ENCODE data around the gene SPINK8. TPM values are rescaled to one million over a fixed set of nuclear protein-coding genes. Genes with fewer than 3 reads are reported as not detected.

SPINK8 gene
- total and polyA plus RNA-seq, 2 donors (not counting 1 experiment from before 2014, with no cell fraction given): not detected

- H3K4me2 ChIP-seq (replicated peaks; ENCODE audit: low read depth, low read length, poor library complexity, severe bottlenecking): no peak overlapping the region
- peaks cover 0 to 33% (median 9%) of the 10 kb centered on the region in 4 experiments for H3K27me3 ChIP-seq (replicated peaks in 1 of 4; ENCODE audit: control extremely low read depth in 1 of 4, control insufficient read depth in 3 of 4, insufficient read depth in 4 of 4, low read length in 3 of 4)
- Mint-ChIP-seq H3K27me3 (peaks cover 44% of the 10 kb centered on the region), H3K4me3 (no peak overlapping the region), H3K4me1 (no peaks in the 10 kb centered on the region), H3K9me3 (ENCODE audit: insufficient read depth) (no peaks in the 10 kb centered on the region), H3K27ac (no peak overlapping the region)
- H4K20me1 ChIP-seq (ENCODE audit: control insufficient read depth, insufficient read depth, low read length, poor library complexity, severe bottlenecking): no peaks in the 10 kb centered on the region
- intact Hi-C loops (cut with micrococcal nuclease): no loop called here
- no peak overlapping the region for H3K9ac ChIP-seq (ENCODE audit: low read length)
- no peaks in the 10 kb centered on the region for H3K79me2 ChIP-seq (ENCODE audit: control insufficient read depth, insufficient read depth, low read length)
- H3K36me3 ChIP-seq (replicated peaks in 1 of 2; ENCODE audit: control extremely low read depth in 1 of 2, control insufficient read depth in 1 of 2, extremely low read depth in 1 of 2, insufficient read depth in 2 of 2, low read length in 1 of 2): no peaks in the 10 kb centered on the region
- H3K27ac ChIP-seq (ENCODE audit: low read length in 2 of 2): no peak overlapping the region
- DNase-seq: no peak
- H3K4me3 ChIP-seq (ENCODE audit: control extremely low read depth in 1 of 5, extremely low read depth in 1 of 5, insufficient read depth in 1 of 5, low read depth in 2 of 5, low read length in 4 of 5): no peak overlapping the region
- TF ChIP-seq CTCF (IDR thresholded peaks at IDR 0.05) (no peak), EZH2 (IDR thresholded peaks at IDR 0.05; ENCODE audit: borderline replicate concordance, insufficient read depth, low read depth, low read length, poor library complexity, severe bottlenecking) (no peak)
- peaks cover 0 to 17% (median 9%) of the 10 kb centered on the region in 3 donors for H3K9me3 ChIP-seq (ENCODE audit: control extremely low read depth in 1 of 3, control insufficient read depth in 2 of 3, insufficient read depth in 1 of 3, low read length in 2 of 3)
- ChIA-PET CTCF (no interaction called here), POLR2A (interaction anchor here (0.7 kb wide), 1 partner anchor 58 kb away, joined by 4 read pairs; no protein-coding TSS in a partner anchor)
- no peaks in the 10 kb centered on the region for H3K4me1 ChIP-seq (ENCODE audit: control insufficient read depth in 2 of 2, insufficient read depth in 2 of 2, low read length in 2 of 2)
- no peak for ATAC-seq (ENCODE audit: low read depth)
- H2AFZ ChIP-seq (ENCODE audit: insufficient read depth, low read depth, low read length, poor library complexity, severe bottlenecking): no peak overlapping the region
- 81% methylated on average over 2 of the region's 4 CpGs for WGBS (ENCODE audit: insufficient coverage)
Measured at GRCh38 chr3:48353987-48354386, 20.5 kb upstream of the SPINK8 start.

- H3K36me3 ChIP-seq (replicated peaks in 1 of 2; ENCODE audit: control extremely low read depth in 1 of 2, control insufficient read depth in 1 of 2, extremely low read depth in 1 of 2, insufficient read depth in 2 of 2, low read length in 1 of 2): no peaks in the 10 kb centered on the region
- no peak for TF ChIP-seq CTCF (IDR thresholded peaks at IDR 0.05)
- no peak for TF ChIP-seq EZH2 (IDR thresholded peaks at IDR 0.05; ENCODE audit: borderline replicate concordance, insufficient read depth, low read depth, low read length, poor library complexity, severe bottlenecking)
- ChIA-PET POLR2A (no interaction called here), CTCF (interaction anchor here (1.0 kb wide), 1 partner anchor 10 kb away, joined by 3 read pairs; no protein-coding TSS in a partner anchor)
- no peaks in the 10 kb centered on the region for H4K20me1 ChIP-seq (ENCODE audit: control insufficient read depth, insufficient read depth, low read length, poor library complexity, severe bottlenecking)
- Mint-ChIP-seq H3K9me3 (ENCODE audit: insufficient read depth) (no peaks in the 10 kb centered on the region), H3K4me1 (no peaks in the 10 kb centered on the region), H3K27me3 (peaks cover 42% of the 10 kb centered on the region), H3K27ac (no peak overlapping the region), H3K4me3 (no peak overlapping the region)
- no peak overlapping the region for H3K27ac ChIP-seq (ENCODE audit: low read length in 2 of 2)
- WGBS (ENCODE audit: insufficient coverage): 84% methylated on average over 5 of the region's 6 CpGs
- H2AFZ ChIP-seq (ENCODE audit: insufficient read depth, low read depth, low read length, poor library complexity, severe bottlenecking): no peak overlapping the region
- H3K27me3 ChIP-seq (replicated peaks in 1 of 4; ENCODE audit: control extremely low read depth in 1 of 4, control insufficient read depth in 3 of 4, insufficient read depth in 4 of 4, low read length in 3 of 4): peaks cover 0 to 21% (median 7%) of the 10 kb centered on the region in 4 experiments
- intact Hi-C loops (cut with micrococcal nuclease): no loop called here
- DNase-seq (no peak), ATAC-seq (ENCODE audit: low read depth) (no peak)
- peaks cover 0 to 9% (median 6%) of the 10 kb centered on the region in 3 donors for H3K9me3 ChIP-seq (ENCODE audit: control extremely low read depth in 1 of 3, control insufficient read depth in 2 of 3, insufficient read depth in 1 of 3, low read length in 2 of 3)
- H3K9ac ChIP-seq (ENCODE audit: low read length): no peak overlapping the region
- H3K4me1 ChIP-seq (ENCODE audit: control insufficient read depth in 2 of 2, insufficient read depth in 2 of 2, low read length in 2 of 2): no peaks in the 10 kb centered on the region
- no peaks in the 10 kb centered on the region for H3K79me2 ChIP-seq (ENCODE audit: control insufficient read depth, insufficient read depth, low read length)
- H3K4me3 ChIP-seq (ENCODE audit: control extremely low read depth in 1 of 5, extremely low read depth in 1 of 5, insufficient read depth in 1 of 5, low read depth in 2 of 5, low read length in 4 of 5): no peak overlapping the region
- no peak overlapping the region for H3K4me2 ChIP-seq (replicated peaks; ENCODE audit: low read depth, low read length, poor library complexity, severe bottlenecking)
Measured at GRCh38 chr3:48352546-48352945, 19.1 kb upstream of the SPINK8 start.

All from B cell (primary cell).